Stimulated activated CD4-positive, alpha-beta T cell treated with anti-CD3 and anti-CD28 coated beads, Interleukin-1b, Interleukin-23, amount 100 ng/mL, for 24 hours (primary cell): ENCODE measurements around the gene ANXA2R.

Experiments
- DNase-seq, 4 experiments: peaks; one replicate each; pipeline ENCODE4 v3.0.0-alpha.2; 2020; ENCODE audit warnings: low read depth in 4 of 4, low spot score in 1 of 4

ANXA2R gene

DNA sequence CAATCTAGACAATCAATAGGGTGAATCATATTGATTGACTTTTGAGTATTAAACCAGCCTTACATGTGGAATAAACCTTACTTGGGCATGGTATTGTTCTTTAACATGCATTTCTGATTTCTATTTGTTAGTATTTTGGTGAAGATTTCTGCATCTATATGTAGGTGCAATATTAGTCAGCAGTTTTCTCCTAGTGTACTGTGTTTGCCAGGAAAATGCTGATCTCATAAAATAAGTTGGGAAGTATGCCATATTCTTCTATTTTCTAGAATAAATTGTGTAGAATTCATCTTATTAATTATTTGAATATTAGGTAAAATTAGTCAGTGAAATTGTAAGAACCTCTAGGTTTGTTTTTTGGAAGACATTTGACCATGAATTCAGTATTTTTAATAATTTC, 38.4 kb downstream of the ANXA2R start:
- DNase-seq, result no peak

- no peak for DNase-seq
Observed at GRCh38 chr5:43000914-43001313, 39.2 kb downstream of the ANXA2R start.

DNA sequence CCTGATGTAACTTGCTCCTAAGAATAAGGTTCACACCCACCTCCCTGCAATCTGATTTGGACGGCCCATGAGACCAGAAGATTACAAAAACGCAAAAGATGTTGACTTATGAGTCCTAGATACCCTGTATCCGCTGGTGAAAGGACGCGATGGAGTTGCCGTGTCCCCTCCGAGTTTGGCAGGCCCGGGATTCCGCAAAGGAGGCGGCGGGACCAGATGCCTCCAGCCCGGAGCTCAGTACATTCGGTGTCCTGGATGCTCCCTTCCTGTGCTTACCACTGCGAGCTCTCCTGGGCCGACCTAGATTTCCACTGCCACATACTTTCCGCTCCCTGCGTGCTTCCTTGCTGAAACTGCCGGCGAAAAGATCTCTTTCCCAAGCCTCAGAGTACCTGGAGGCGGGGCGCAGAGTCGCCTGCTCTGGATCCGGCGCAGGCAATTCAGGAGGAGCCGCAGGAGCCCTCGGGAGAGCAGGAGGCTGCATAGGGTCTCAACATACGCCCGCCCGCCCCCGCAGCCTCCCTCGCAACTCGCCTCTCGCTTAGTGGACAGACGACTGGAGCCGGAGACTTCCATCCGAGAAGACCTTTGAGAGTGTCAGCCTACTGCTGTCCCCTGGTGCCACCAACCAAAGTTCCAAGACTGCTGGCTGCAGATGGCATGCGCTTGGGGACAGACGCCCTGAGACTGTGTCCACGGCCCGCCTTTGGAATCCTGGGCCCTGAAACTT, 39.8 kb downstream of the ANXA2R start:
- no peak for DNase-seq

- DNase-seq, result no peak
Observed at GRCh38 chr5:42995360-42995751, 44.8 kb downstream of the ANXA2R start.

DNA sequence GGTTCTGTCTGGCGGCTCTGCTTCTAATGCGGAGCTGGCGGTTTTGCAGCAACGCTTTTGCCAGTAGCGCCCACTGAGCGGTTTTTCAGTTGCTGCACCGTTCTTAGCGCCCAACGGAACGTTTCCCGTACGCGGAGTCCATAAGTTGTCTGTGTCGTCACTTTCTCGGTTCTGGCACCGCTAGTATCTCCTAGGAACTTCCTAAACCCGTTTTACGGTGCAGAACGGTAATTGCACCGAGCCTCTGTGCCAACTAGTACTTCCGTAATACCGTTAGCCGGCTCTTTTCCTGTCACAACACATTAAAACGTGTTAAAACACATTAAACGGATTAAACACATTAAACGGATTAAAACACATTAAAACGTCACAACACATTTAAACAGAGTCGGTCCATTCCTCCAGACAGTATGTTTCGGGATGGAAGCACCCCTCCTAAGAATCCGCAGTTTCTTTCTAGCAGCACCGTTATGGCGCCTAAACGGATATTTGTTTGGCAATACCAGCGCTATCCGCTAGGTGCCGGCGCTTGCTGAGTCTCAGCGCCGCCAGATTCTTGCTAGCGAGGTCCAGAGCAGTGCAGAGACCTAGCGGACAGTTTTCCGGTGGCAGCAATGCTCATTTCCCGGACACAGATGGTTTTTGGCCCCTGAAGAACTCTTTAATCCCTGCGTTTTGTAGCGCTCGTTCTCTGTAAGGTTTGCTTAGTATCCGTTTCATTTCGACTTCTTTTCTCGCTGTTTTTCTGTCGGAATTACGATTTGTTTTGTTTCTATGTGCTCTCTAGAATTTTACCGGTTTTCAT, 45.4 kb downstream of the ANXA2R start:
- peak in 3 of 4 experiments; percentile 75 to 81 (median 76) for DNase-seq

GRCh38 chr5:42994246-42994554, 45.9 kb downstream of the ANXA2R start:
- DNase-seq, result no peak

DNA sequence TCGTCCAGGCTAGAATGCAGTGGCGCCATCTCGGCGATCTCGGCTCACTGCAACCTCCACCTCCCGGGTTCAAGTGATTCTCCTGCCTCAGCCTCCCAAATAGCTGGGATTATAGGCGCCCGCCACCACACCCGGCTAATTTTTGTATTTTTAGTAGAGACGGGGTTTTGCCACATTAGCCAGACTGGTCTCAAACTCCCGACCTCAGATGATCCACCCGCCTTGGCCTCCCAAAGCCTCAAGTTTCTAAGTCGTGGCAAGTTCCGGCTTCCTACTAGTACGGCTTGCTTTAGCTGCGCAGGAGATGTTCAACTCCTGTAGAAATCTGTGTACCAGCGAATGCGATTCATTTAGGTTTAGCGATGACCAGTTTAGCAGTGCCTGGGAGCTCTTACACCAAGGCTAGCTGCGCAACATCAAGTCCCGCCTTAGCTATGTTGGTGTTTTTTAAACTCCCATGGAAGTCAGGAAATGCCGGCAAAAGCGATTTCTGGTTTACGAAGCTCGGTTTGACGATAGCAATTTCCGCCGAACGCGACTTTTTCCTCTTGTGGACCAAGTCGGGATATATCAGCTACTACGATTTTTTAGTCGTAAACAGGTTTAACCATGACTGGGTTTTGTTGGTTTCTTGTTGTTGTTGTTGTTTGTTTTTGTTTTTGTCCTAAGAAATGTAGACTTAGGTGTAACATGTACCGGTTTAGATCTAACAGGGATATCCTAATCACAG, 46.4 kb downstream of the ANXA2R start:
- no peak for DNase-seq

DNA sequence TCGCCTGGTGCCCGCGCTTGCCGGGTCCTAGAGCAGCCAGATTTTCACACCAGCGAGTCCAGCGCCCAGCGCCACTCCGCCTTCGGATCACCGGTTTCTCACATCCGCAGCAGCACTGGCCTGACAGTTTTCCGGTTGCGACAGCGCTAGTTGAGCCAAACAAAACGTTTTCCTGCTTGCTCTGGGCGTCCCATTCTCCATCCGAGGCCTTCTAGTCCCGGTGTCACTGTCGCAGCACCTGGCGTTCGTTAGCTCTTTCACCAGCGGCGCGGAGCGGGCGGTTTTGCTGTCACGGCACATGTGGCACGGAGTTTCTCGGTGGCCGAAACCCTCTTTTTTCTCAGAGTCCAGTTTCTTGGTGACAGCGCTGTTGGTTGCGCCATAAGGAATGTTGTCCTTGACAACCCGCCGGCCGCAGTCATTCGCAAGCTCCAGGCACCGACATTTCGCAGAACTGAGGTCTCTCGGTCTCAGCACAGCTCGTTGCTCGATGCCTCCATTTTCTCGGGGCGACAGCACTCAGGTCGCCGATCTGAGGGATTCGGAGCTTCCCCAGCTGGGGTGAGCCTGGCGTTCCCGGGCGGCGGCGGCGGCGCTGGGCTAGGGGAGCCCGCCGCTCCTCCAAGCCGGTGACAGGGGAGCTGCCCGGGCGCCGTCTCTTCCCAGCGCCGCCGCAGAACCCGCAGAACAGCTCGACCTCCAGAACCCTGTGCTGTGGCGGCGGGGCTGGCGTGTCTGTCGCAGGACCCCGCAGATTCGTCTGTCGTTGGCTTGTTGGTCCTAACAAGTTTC, 47.8 kb downstream of the ANXA2R start:
- peak in 1 of 4 experiments; percentile 48 for DNase-seq

DNA sequence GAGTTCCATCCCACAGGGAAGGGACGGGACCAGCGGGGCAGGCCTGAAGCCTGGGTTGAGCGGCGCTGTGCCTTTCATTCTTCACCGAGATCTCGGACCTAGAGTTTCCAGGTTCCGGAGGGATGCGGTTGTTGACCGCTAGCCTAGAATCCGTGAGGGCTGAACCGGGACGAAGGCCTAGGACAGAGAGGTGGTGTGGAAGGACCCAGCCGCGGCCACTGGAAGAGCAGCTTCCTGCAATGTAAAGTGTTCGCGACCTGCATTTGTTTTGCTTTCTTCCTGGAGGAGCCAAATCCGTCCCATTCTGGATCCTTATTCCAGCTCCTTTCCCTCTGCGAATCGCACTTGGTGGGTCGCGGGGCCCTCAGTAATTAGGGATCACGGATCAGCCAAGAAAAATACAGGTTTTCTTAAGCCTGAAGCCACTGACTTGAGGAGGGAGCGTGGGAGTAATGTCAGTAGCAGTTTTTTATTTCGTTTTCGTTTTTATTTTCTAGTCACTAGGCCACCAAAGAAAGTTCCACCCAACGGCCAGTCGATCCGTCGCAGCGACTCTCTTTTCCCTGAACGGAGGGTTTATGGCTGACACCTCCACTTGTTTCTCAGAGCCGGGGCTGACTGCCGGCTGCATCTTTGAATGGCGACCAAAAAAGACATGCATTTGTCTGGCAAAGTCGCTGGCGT, 48.6 kb downstream of the ANXA2R start:
- peak in 1 of 4 experiments; percentile 34 for DNase-seq

- DNase-seq, result no peak
Observed at GRCh38 chr5:42990892-42991291, 49.2 kb downstream of the ANXA2R start.
